CD4-positive, alpha-beta T cell (primary cell): ENCODE data around the gene ZBTB20. TPM values are rescaled to one million over a fixed set of nuclear protein-coding genes. Genes with fewer than 3 reads are reported as not detected.

ENCODE experiments used
- ATAC-seq: fragments of 200-7000 bp; cut with Tn5 transposase; one replicate; pipeline ENCODE4 v1.10.0; 2022; ENCODE audit warnings: mild to moderate bottlenecking; ENCODE audit not compliant: poor library complexity
- CTCF ChIA-PET: fragments of 350-600 bp; sonication (Branson Sonifier 250); formaldehyde crosslinking; loops from one replicate; lab custom pipeline; 2021; ENCODE audit warnings: antibody characterized with exemption, inconsistent platforms; lab: Charles Lee
- POLR2A ChIA-PET: fragments of 350-600 bp; sonication (Branson Sonifier 250); formaldehyde crosslinking; loops from one replicate; lab custom pipeline; 2021; ENCODE audit warnings: antibody characterized with exemption, inconsistent platforms; lab: Charles Lee
- DNase-seq, 14 experiments: peaks; one replicate each; pipeline ENCODE4 v3.0.0-alpha.2; 2013 to 2020; ENCODE audit warnings: mixed read lengths in 2 of 14
- H3K27ac ChIP-seq, 2 donors: one replicate each; pipeline versions ENCODE4 v1.5.1 to v1.7.0; 2013; ENCODE audit warnings: low read length in 2 of 2, low read depth in 1 of 2, mild to moderate bottlenecking in 1 of 2
- H3K27me3 ChIP-seq, 2 experiments: 1 replicate in 1 of 2; 2 replicates in 1 of 2; pipeline versions ENCODE4 v1.6.1 to v1.7.0; 2013; ENCODE audit warnings: low read length in 2 of 2, control low read depth in 1 of 2, mild to moderate bottlenecking in 1 of 2, moderate library complexity in 1 of 2; ENCODE audit not compliant: insufficient read depth in 2 of 2, control insufficient read depth in 1 of 2
- H3K36me3 ChIP-seq: one replicate; pipeline ENCODE4 v1.6.1; 2013; ENCODE audit warnings: low read length, control low read depth; ENCODE audit not compliant: insufficient read depth
- H3K4me1 ChIP-seq: one replicate; pipeline ENCODE4 v1.6.1; 2013; ENCODE audit warnings: low read length, control low read depth; ENCODE audit not compliant: insufficient read depth
- H3K4me3 ChIP-seq: one replicate; pipeline ENCODE4 v1.5.1; 2013; ENCODE audit warnings: mild to moderate bottlenecking, low read length, moderate library complexity
- H3K9me3 ChIP-seq, 2 experiments: 1 replicate in 1 of 2; 2 replicates in 1 of 2; pipeline versions ENCODE4 v1.6.1 to v1.7.0; 2013; ENCODE audit warnings: low read length in 2 of 2, mild to moderate bottlenecking in 2 of 2, control low read depth in 1 of 2, moderate library complexity in 1 of 2; ENCODE audit not compliant: control insufficient read depth in 1 of 2, insufficient read depth in 1 of 2
- H3K27ac Mint-ChIP-seq: one replicate; pipeline ENCODE4 v1.8.0; 2020; ENCODE audit warnings: mixed read lengths
- H3K27me3 Mint-ChIP-seq: one replicate; pipeline ENCODE4 v1.8.0; 2021; ENCODE audit warnings: mixed read lengths
- H3K36me3 Mint-ChIP-seq: one replicate; pipeline ENCODE4 v1.8.0; 2021; ENCODE audit warnings: low read depth, mixed read lengths
- H3K4me1 Mint-ChIP-seq: one replicate; pipeline ENCODE4 v1.8.0; 2021; ENCODE audit warnings: low read depth, mixed read lengths
- H3K4me3 Mint-ChIP-seq: one replicate; pipeline ENCODE4 v1.8.0; 2020; ENCODE audit warnings: mild to moderate bottlenecking, mixed read lengths
- H3K9me3 Mint-ChIP-seq: one replicate; pipeline ENCODE4 v1.8.0; 2020; ENCODE audit warnings: mixed read lengths
- intact Hi-C, 2 experiments: fragments of 100-400 bp; cut with DNase I in 1 of 2; cut with micrococcal nuclease in 1 of 2; formaldehyde crosslinking; loops; one replicate each; pipeline versions ENCODE4 v1.15.1 to v1.9.0; 2023 to 2025; cut with DNase I, micrococcal nuclease
- total RNA-seq, 174 experiments: library from RNA in 2 of 174; stranded (reverse) in 2 of 174; gene quantifications; one replicate each; pipeline ENCODE4 v1.2.3 and lab custom pipeline; 2021 to 2026
- TF ChIP-seq, protein P1 (sequence below): fragments of 200-600 bp; IDR thresholded peaks from one replicate; pipeline ENCODE4 v1.8.0; 2022; ENCODE audit warnings: antibody characterized with exemption, mild to moderate bottlenecking

ZBTB20 gene
- total RNA-seq, 2 experiments from 2014 or later = 41.6 to 47.4 TPM

- Histone ChIP-seq H3K27ac (no peak overlapping the region), H3K4me3 (no peak overlapping the region), H3K4me1 (no peaks in the 10 kb centered on the region), H3K36me3 (no peaks in the 10 kb centered on the region), H3K27me3 (no peaks in the 10 kb centered on the region), H3K9me3 (no peaks in the 10 kb centered on the region)
- Mint-ChIP-seq H3K4me1 (peaks cover 8% of the 10 kb centered on the region), H3K27ac (no peak overlapping the region), H3K36me3 (peaks cover 5% of the 10 kb centered on the region), H3K27me3 (no peaks in the 10 kb centered on the region), H3K4me3 (no peak overlapping the region), H3K9me3 (no peaks in the 10 kb centered on the region)
- no peak for ATAC-seq
- POLR2A ChIA-PET = no interaction called here
- no peak for DNase-seq
- TF ChIP-seq, protein P1, sequence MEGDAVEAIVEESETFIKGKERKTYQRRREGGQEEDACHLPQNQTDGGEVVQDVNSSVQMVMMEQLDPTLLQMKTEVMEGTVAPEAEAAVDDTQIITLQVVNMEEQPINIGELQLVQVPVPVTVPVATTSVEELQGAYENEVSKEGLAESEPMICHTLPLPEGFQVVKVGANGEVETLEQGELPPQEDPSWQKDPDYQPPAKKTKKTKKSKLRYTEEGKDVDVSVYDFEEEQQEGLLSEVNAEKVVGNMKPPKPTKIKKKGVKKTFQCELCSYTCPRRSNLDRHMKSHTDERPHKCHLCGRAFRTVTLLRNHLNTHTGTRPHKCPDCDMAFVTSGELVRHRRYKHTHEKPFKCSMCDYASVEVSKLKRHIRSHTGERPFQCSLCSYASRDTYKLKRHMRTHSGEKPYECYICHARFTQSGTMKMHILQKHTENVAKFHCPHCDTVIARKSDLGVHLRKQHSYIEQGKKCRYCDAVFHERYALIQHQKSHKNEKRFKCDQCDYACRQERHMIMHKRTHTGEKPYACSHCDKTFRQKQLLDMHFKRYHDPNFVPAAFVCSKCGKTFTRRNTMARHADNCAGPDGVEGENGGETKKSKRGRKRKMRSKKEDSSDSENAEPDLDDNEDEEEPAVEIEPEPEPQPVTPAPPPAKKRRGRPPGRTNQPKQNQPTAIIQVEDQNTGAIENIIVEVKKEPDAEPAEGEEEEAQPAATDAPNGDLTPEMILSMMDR = no peak
- CTCF ChIA-PET = no interaction called here
- intact Hi-C loops = no loop called here
Measured at GRCh38 chr3:114700637-114701234, 446.4 kb downstream of the ZBTB20 start.

GRCh38 chr3:114698146-114699105, 448.7 kb downstream of the ZBTB20 start:
- POLR2A ChIA-PET = no interaction called here
- no peak overlapping the region for H3K27ac Mint-ChIP-seq
- DNase-seq (no peak), ATAC-seq (no peak)
- Histone ChIP-seq H3K27ac (no peak overlapping the region), H3K4me1 (no peaks in the 10 kb centered on the region), H3K4me3 (no peak overlapping the region), H3K9me3 (no peaks in the 10 kb centered on the region), H3K27me3 (no peaks in the 10 kb centered on the region), H3K36me3 (no peaks in the 10 kb centered on the region)
- H3K9me3 Mint-ChIP-seq = no peaks in the 10 kb centered on the region
- H3K4me3 Mint-ChIP-seq = no peak overlapping the region
- H3K4me1 Mint-ChIP-seq = peaks cover 4% of the 10 kb centered on the region
- CTCF ChIA-PET = no interaction called here
- H3K36me3 Mint-ChIP-seq = peaks cover 12% of the 10 kb centered on the region
- H3K27me3 Mint-ChIP-seq = no peaks in the 10 kb centered on the region
- TF ChIP-seq, protein P1 = no peak
- intact Hi-C loops = loop anchor here in 1 of 2 experiments (10.0 kb wide), 1 partner anchor 154 kb away; no protein-coding TSS in a partner anchor

DNA sequence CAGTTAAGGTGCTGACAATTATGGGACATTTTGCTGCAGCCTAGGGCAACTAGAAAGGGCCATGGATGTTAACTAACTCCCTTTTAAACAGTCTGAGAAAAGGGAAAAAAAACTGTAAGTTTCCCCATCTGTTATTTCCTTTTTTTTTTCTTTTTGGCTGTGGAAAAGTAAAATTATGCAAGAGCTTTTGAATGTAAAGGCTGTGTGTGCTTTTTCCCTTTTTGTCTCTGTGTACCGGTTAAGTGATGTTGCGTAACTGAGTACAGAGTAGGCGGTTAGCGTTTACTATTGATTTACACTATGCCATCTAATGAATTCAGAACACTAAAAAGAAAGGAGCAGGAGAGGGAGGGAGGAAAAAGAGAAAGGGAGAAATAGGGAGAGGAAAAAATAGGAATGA, 449.7 kb downstream of the ZBTB20 start:
- no peaks in the 10 kb centered on the region for H3K27me3 Mint-ChIP-seq
- no peaks in the 10 kb centered on the region for H3K9me3 Mint-ChIP-seq
- CTCF ChIA-PET = no interaction called here
- intact Hi-C loops = loop anchor here in 1 of 2 experiments (10.0 kb wide), 1 partner anchor 153 kb away; no protein-coding TSS in a partner anchor
- H3K27ac ChIP-seq = no peak overlapping the region
- ATAC-seq (no peak), DNase-seq (peak in 1 of 14 experiments; percentile 2)
- H3K4me3 ChIP-seq = no peak overlapping the region
- no peak overlapping the region for H3K4me3 Mint-ChIP-seq
- no peaks in the 10 kb centered on the region for H3K27me3 ChIP-seq
- H3K4me1 Mint-ChIP-seq = peaks cover 9% of the 10 kb centered on the region
- peaks cover 22% of the 10 kb centered on the region for H3K36me3 Mint-ChIP-seq
- H3K4me1 ChIP-seq = no peaks in the 10 kb centered on the region
- no peak overlapping the region for H3K27ac Mint-ChIP-seq
- H3K9me3 ChIP-seq = no peaks in the 10 kb centered on the region
- POLR2A ChIA-PET = no interaction called here
- TF ChIP-seq, protein P1 = no peak
- no peaks in the 10 kb centered on the region for H3K36me3 ChIP-seq
